Measurements from ENCODE around the gene HDAC9. TPM values are rescaled to one million over a fixed set of nuclear protein-coding genes. Genes with fewer than 3 reads are reported as not detected.

The HDAC9 gene
- total and polyA plus RNA-seq, 4 donors, result 2.2 to 41.0 (median 4.1) TPM

DNA sequence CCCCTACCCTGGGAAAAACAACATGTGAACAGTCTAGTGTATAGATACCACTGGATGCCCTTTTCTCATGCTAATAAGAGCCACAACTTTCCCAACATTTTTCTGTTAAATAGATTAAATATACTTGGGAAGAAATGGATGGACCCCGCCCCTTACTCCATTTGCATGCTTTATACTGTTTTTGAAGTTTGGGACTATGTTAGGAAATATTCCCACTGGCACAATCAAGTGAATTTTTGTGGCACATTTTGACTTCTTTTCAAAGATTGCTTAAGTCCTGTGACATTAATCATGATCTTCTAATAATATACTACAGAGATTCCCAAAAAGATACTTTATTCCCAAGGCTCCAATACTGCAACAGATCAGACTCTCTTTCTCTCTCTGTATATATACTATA is 405.3 kb downstream of the HDAC9 start:
- Histone ChIP-seq H3K9me3 (ENCODE audit: control insufficient read depth in 4 of 4, insufficient read depth in 3 of 4, low read length in 3 of 4) (no peaks in the 10 kb centered on the region), H3K27ac (ENCODE audit: low read depth in 1 of 2, low read length in 1 of 2) (no peak overlapping the region), H3K9ac (ENCODE audit: insufficient read depth in 1 of 2, low read length in 2 of 2) (no peak overlapping the region), H3K4me1 (ENCODE audit: control insufficient read depth in 5 of 5, insufficient read depth in 5 of 5, low read length in 5 of 5) (peaks cover 0 to 3% (median 0%) of the 10 kb centered on the region in 5 donors), H3K4me3 (no peak overlapping the region), H3K36me3 (ENCODE audit: control insufficient read depth in 4 of 4, insufficient read depth in 4 of 4, low read length in 4 of 4) (no peaks in the 10 kb centered on the region), H3K27me3 (ENCODE audit: control insufficient read depth in 3 of 3, insufficient read depth in 3 of 3, low read length in 2 of 3) (no peaks in the 10 kb centered on the region)
- no peak for TF ChIP-seq CTCF (IDR thresholded peaks at IDR 0.05; ENCODE audit: control extremely low read depth, extremely low read depth)
- no peak for ATAC-seq (ENCODE audit: insufficient read depth, low FRiP score)
- 85 to 88% methylated on average over 1 of the region's 1 CpG for WGBS, 2 donors
- no peak for DNase-seq

- no peak overlapping the region for H3K4me3 ChIP-seq
- no peak overlapping the region for H3K9ac ChIP-seq (ENCODE audit: insufficient read depth in 1 of 2, low read length in 2 of 2)
- no peaks in the 10 kb centered on the region for H3K36me3 ChIP-seq (ENCODE audit: control insufficient read depth in 4 of 4, insufficient read depth in 4 of 4, low read length in 4 of 4)
- WGBS, 2 donors, result 77 to 85% methylated on average over 3 of the region's 3 CpGs
- DNase-seq, result no peak
- no peak overlapping the region for H3K27ac ChIP-seq (ENCODE audit: low read depth in 1 of 2, low read length in 1 of 2)
- no peaks in the 10 kb centered on the region for H3K9me3 ChIP-seq (ENCODE audit: control insufficient read depth in 4 of 4, insufficient read depth in 3 of 4, low read length in 3 of 4)
- no peak for TF ChIP-seq CTCF (IDR thresholded peaks at IDR 0.05; ENCODE audit: control extremely low read depth, extremely low read depth)
- no peaks in the 10 kb centered on the region for H3K27me3 ChIP-seq (ENCODE audit: control insufficient read depth in 3 of 3, insufficient read depth in 3 of 3, low read length in 2 of 3)
- no peak for ATAC-seq (ENCODE audit: insufficient read depth, low FRiP score)
- H3K4me1 ChIP-seq (ENCODE audit: control insufficient read depth in 5 of 5, insufficient read depth in 5 of 5, low read length in 5 of 5), result peaks cover 0 to 3% (median 0%) of the 10 kb centered on the region in 5 donors
Observed at GRCh38 chr7:18901351-18901750, 405.8 kb downstream of the HDAC9 start.

GRCh38 chr7:18901982-18902421 is 406.5 kb downstream of the HDAC9 start:
- no peak for DNase-seq
- Histone ChIP-seq H3K36me3 (ENCODE audit: control insufficient read depth in 4 of 4, insufficient read depth in 4 of 4, low read length in 4 of 4) (no peaks in the 10 kb centered on the region), H3K4me3 (no peak overlapping the region), H3K9ac (ENCODE audit: insufficient read depth in 1 of 2, low read length in 2 of 2) (no peak overlapping the region), H3K27me3 (ENCODE audit: control insufficient read depth in 3 of 3, insufficient read depth in 3 of 3, low read length in 2 of 3) (no peaks in the 10 kb centered on the region), H3K4me1 (ENCODE audit: control insufficient read depth in 5 of 5, insufficient read depth in 5 of 5, low read length in 5 of 5) (peaks cover 0 to 3% (median 0%) of the 10 kb centered on the region in 5 donors), H3K27ac (ENCODE audit: low read depth in 1 of 2, low read length in 1 of 2) (no peak overlapping the region), H3K9me3 (ENCODE audit: control insufficient read depth in 4 of 4, insufficient read depth in 3 of 4, low read length in 3 of 4) (no peaks in the 10 kb centered on the region)
- 27 to 43% methylated on average over 1 of the region's 1 CpG for WGBS, 2 donors
- no peak for ATAC-seq (ENCODE audit: insufficient read depth, low FRiP score)
- TF ChIP-seq CTCF (IDR thresholded peaks at IDR 0.05; ENCODE audit: control extremely low read depth, extremely low read depth), result no peak

DNA sequence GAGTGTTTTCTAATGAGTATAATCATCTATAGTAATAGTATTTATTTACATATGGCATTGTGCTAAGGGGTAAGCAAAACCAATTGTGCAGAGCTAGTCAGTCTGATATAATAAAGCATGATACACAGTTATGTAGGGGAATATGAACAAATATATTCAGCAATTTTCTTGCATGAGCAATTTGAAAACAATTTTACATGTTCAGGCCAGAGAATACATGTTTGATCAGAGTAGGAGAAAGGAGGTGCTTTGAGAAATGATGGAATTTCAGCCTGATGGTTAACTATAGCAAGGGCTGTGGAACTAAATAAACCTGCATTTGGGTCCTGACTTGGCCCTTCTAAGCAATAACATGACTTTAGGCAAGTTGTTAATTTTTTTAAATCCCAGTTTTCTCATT is 407.3 kb downstream of the HDAC9 start:
- no peak overlapping the region for H3K4me3 ChIP-seq
- H3K27ac ChIP-seq (ENCODE audit: low read depth in 1 of 2, low read length in 1 of 2), result no peak overlapping the region
- no peaks in the 10 kb centered on the region for H3K36me3 ChIP-seq (ENCODE audit: control insufficient read depth in 4 of 4, insufficient read depth in 4 of 4, low read length in 4 of 4)
- ATAC-seq (ENCODE audit: insufficient read depth, low FRiP score) (no peak), DNase-seq (no peak)
- no peaks in the 10 kb centered on the region for H3K27me3 ChIP-seq (ENCODE audit: control insufficient read depth in 3 of 3, insufficient read depth in 3 of 3, low read length in 2 of 3)
- no peaks in the 10 kb centered on the region for H3K9me3 ChIP-seq (ENCODE audit: control insufficient read depth in 4 of 4, insufficient read depth in 3 of 4, low read length in 3 of 4)
- peaks cover 0 to 3% (median 0%) of the 10 kb centered on the region in 5 donors for H3K4me1 ChIP-seq (ENCODE audit: control insufficient read depth in 5 of 5, insufficient read depth in 5 of 5, low read length in 5 of 5)
- H3K9ac ChIP-seq (ENCODE audit: insufficient read depth in 1 of 2, low read length in 2 of 2), result no peak overlapping the region
- no peak for TF ChIP-seq CTCF (IDR thresholded peaks at IDR 0.05; ENCODE audit: control extremely low read depth, extremely low read depth)
